Neural cell (in vitro differentiated cells): ENCODE measurements around the gene PKNOX1. TPM values are rescaled to one million over a fixed set of nuclear protein-coding genes. Genes with fewer than 3 reads are reported as not detected.
"Not testable (repeated sequence)": the region's sequence is repeated elsewhere in the genome, so short reads cannot be mapped to it uniquely, and the experiment has no call there.

ENCODE experiments used
- H2AFZ ChIP-seq: fragments of 200-600, 300-800 bp; sonication (generic), shearing (Covaris generic); 2 replicates; pipeline ENCODE4 v1.6.0; 2014; ENCODE audit warnings: low read depth, mild to moderate bottlenecking, antibody characterized with exemption, low read length, moderate library complexity
- H3F3A ChIP-seq: fragments of 200-600 bp; shearing (Covaris generic); 2 replicates; pipeline ENCODE4 v1.6.1; 2016; ENCODE audit warnings: mild to moderate bottlenecking, moderate library complexity, mixed read lengths, antibody characterized with exemption, low read length; ENCODE audit not compliant: insufficient read depth, poor library complexity, severe bottlenecking
- H3K27ac ChIP-seq: fragments of 200-600, 300-800 bp; sonication (generic), shearing (Covaris generic); 2 replicates; pipeline ENCODE4 v1.5.1; 2014; ENCODE audit warnings: mild to moderate bottlenecking, low read length, moderate library complexity
- H3K27me3 ChIP-seq: fragments of 300-800, 200-600 bp; sonication (generic), shearing (Covaris generic); 2 replicates; pipeline ENCODE4 v1.6.0; 2014; ENCODE audit warnings: mild to moderate bottlenecking, low read depth, low read length, moderate library complexity; ENCODE audit not compliant: insufficient read depth
- H3K36me3 ChIP-seq: fragments of 300-800, 200-600 bp; sonication (generic), shearing (Covaris generic); 2 replicates; pipeline ENCODE4 v1.5.1; 2014; ENCODE audit warnings: mild to moderate bottlenecking, antibody characterized with exemption, low read length, moderate library complexity; ENCODE audit not compliant: insufficient read depth
- H3K4me2 ChIP-seq: fragments of 300-800, 200-600 bp; sonication (generic), shearing (Covaris generic); 2 replicates; pipeline ENCODE4 v1.6.0; 2014; ENCODE audit warnings: mild to moderate bottlenecking, low read length
- H3K4me3 ChIP-seq: fragments of 300-800, 200-600 bp; sonication (generic), shearing (Covaris generic); 2 replicates; pipeline ENCODE4 v1.5.1; 2014; ENCODE audit warnings: mild to moderate bottlenecking, low read length, moderate library complexity
- H3K79me2 ChIP-seq: fragments of 200-600 bp; shearing (Covaris generic); replicated peaks from 2 replicates; pipeline ENCODE4 v1.6.0; 2014; ENCODE audit warnings: mild to moderate bottlenecking, low read length, moderate library complexity; ENCODE audit not compliant: insufficient read depth
- H3K9ac ChIP-seq: fragments of 300-800, 200-600 bp; sonication (generic), shearing (Covaris generic); 2 replicates; pipeline ENCODE4 v1.6.1; 2016; ENCODE audit warnings: mild to moderate bottlenecking, low read length, mixed read lengths
- H3K9me2 ChIP-seq: fragments of 200-600 bp; shearing (Covaris generic); 2 replicates; pipeline ENCODE4 v1.6.1; 2016; ENCODE audit warnings: mild to moderate bottlenecking, low read length, mixed read lengths; ENCODE audit not compliant: insufficient read depth
- H3K9me3 ChIP-seq: fragments of 200-600, 300-800 bp; sonication (generic), shearing (Covaris generic); 2 replicates; pipeline ENCODE4 v1.6.1; 2016; ENCODE audit warnings: mild to moderate bottlenecking, mixed run types, low read length, moderate library complexity, mixed read lengths
- H4K20me1 ChIP-seq: fragments of 200-600 bp; shearing (Covaris generic); 2 replicates; pipeline ENCODE4 v1.6.1; 2016; ENCODE audit warnings: mild to moderate bottlenecking, mixed run types; ENCODE audit not compliant: insufficient read depth
- CTCF ChIP-seq: fragments of 450-650 bp; IDR thresholded peaks from 2 replicates; pipeline ENCODE4 v1.5.1; 2014; ENCODE audit warnings: antibody characterized with exemption, mild to moderate bottlenecking, moderate library complexity; ENCODE audit not compliant: poor library complexity, severe bottlenecking
- EP300 ChIP-seq: fragments of 450-650 bp; conservative IDR thresholded peaks from 2 replicates; pipeline ENCODE4 v1.6.1; 2014; ENCODE audit warnings: antibody characterized with exemption, mild to moderate bottlenecking, moderate library complexity; ENCODE audit not compliant: poor library complexity, severe bottlenecking
- EZH2 ChIP-seq: fragments of 200-600, 300-800 bp; shearing (Covaris generic), sonication (generic); IDR thresholded peaks from 2 replicates; pipeline ENCODE4 v1.6.1; 2014; ENCODE audit warnings: antibody characterized with exemption, low read length, borderline replicate concordance, mild to moderate bottlenecking; ENCODE audit not compliant: insufficient read depth, poor library complexity, severe bottlenecking
- MXI1 ChIP-seq: fragments of 450-650 bp; conservative IDR thresholded peaks from 2 replicates; pipeline ENCODE4 v1.6.1; 2014; ENCODE audit warnings: antibody characterized with exemption, mild to moderate bottlenecking; ENCODE audit not compliant: poor library complexity, severe bottlenecking
- POLR2AphosphoS5 ChIP-seq: IDR thresholded peaks from 2 replicates; pipeline ENCODE4 v1.6.1; 2012
- RAD21 ChIP-seq: fragments of 450-650 bp; conservative IDR thresholded peaks from 2 replicates; pipeline ENCODE4 v1.6.1; 2014; ENCODE audit warnings: antibody characterized with exemption, mild to moderate bottlenecking, moderate library complexity
- REST ChIP-seq: IDR thresholded peaks from 2 replicates; pipeline ENCODE4 v1.6.1; 2012; ENCODE audit warnings: borderline replicate concordance
- SMC3 ChIP-seq: fragments of 450-650 bp; conservative IDR thresholded peaks from 2 replicates; pipeline ENCODE4 v1.6.1; 2014; ENCODE audit warnings: antibody characterized with exemption, mild to moderate bottlenecking, moderate library complexity; ENCODE audit not compliant: poor library complexity
- TAF1 ChIP-seq: IDR thresholded peaks from 2 replicates; pipeline ENCODE4 v1.6.1; 2012; ENCODE audit warnings: low read depth
- polyA plus RNA-seq: library from polyadenylated mRNA; depleted of rRNA; stranded (reverse); fragments of >200 nt; gene quantifications from 2 replicates; pipeline ENCODE4 v1.2.3, GENCODE V29; 2014

PKNOX1 gene
- polyA plus RNA-seq, 1 donor from 2014 or later: 6.9 TPM

DNA sequence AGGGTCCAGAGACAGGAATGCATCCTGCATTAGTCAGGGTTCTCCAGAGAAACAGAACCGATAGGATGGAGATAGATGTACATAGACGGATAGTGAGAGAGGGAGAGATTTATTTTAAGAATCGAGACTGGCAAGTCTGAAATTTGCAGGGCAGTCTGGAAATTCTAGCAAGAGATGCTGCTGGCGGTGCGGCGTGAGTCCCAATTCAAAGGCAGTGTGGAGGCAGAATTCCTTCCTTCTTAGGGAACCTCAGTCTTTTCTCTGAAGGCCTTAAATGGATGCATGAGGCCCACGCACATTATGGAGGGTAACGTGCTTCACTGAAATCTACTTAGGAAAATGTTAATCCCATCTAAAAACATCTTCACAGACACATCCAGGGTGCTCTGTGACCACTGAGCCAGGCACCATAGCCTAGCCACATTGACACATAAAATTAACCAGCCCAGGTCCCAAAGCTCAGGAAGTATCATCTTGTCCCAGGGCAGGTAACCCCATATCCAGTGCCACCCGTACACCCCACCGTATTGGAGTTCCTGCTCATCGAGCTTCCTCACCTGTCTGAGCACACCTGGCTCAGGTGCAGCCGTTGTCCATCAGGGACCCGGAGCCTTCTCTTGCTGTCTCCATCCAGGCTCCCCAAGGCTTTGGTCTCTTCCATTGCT, 9.7 kb upstream of the PKNOX1 start:
- Histone ChIP-seq H3K27me3 (no peaks in the 10 kb centered on the region), H3K27ac (no peak overlapping the region), H3F3A (no peaks in the 10 kb centered on the region), H3K9me3 (no peaks in the 10 kb centered on the region), H3K36me3 (no peaks in the 10 kb centered on the region), H3K79me2 (no peaks in the 10 kb centered on the region), H2AFZ (no peak overlapping the region), H3K9ac (no peak overlapping the region), H3K4me3 (no peak overlapping the region), H3K4me2 (no peak overlapping the region), H4K20me1 (no peaks in the 10 kb centered on the region), H3K9me2 (no peaks in the 10 kb centered on the region)
- TF ChIP-seq SMC3: no peak
- TF ChIP-seq REST: no peak
- no peak for TF ChIP-seq MXI1
- no peak for TF ChIP-seq POLR2AphosphoS5
- no peak for TF ChIP-seq RAD21
- TF ChIP-seq EP300: no peak
- TF ChIP-seq TAF1: no peak
- TF ChIP-seq CTCF: no peak
- TF ChIP-seq EZH2: no peak

DNA sequence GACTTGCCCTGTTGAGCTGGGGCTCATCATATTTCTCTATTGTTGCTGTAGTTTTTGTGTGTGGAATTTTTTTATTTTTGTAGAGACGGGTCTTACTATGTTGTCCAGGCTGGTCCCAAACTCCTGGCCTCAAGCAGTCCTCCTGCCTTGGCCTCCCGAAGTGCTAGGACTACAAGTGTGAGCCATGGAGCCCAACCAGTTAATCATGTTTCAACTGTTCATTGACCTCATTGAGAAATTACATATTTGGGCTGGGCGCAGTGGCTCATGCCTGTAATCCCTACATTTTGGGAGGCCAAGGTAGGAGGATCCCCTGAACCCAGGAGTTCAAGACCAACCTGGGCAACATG, 9.2 kb upstream of the PKNOX1 start:
- no peak for TF ChIP-seq EZH2
- TF ChIP-seq REST: no peak
- TF ChIP-seq EP300: no peak
- no peak for TF ChIP-seq CTCF
- no peak for TF ChIP-seq TAF1
- TF ChIP-seq POLR2AphosphoS5: no peak
- TF ChIP-seq RAD21: no peak
- Histone ChIP-seq H3K79me2 (no peaks in the 10 kb centered on the region), H3K4me2 (no peak overlapping the region), H3K9me3 (no peaks in the 10 kb centered on the region), H2AFZ (no peak overlapping the region), H3F3A (no peaks in the 10 kb centered on the region), H3K9ac (no peak overlapping the region), H3K4me3 (no peak overlapping the region), H4K20me1 (no peaks in the 10 kb centered on the region), H3K27ac (no peak overlapping the region), H3K36me3 (no peaks in the 10 kb centered on the region), H3K9me2 (no peaks in the 10 kb centered on the region), H3K27me3 (no peaks in the 10 kb centered on the region)

GRCh38 chr21:42967616-42968015, 6.7 kb upstream of the PKNOX1 start:
- not testable (repeated sequence) for H3F3A ChIP-seq

More at GRCh38 chr21:42967616-42968015, 6.7 kb upstream of the PKNOX1 start:
- H3K4me3 ChIP-seq, H3K4me2 ChIP-seq, H2AFZ ChIP-seq, H3K27ac ChIP-seq, H3K9ac ChIP-seq, H4K20me1 ChIP-seq, H3K79me2 ChIP-seq, H3K9me3 ChIP-seq, H3K9me2 ChIP-seq, H3K27me3 ChIP-seq, H3K36me3 ChIP-seq: not testable (repeated sequence)
